A549 (cell line): ENCODE results near the gene MECR. TPM values are rescaled to one million over a fixed set of nuclear protein-coding genes. Genes with fewer than 3 reads are reported as not detected.

Experiments
- ATAC-seq, 2 experiments: fragments of 200-7000 bp in 1 of 2; fragments of >200 bp in 1 of 2; cut with Nextera tagmentation in 1 of 2; cut with Tn5 transposase in 1 of 2; 3 replicates each; pipeline versions ENCODE4 v1.8.0 to v1.9.1; 2018 to 2020; ENCODE audit warnings: mild to moderate bottlenecking in 1 of 2, moderate library complexity in 1 of 2
- CTCF ChIA-PET: fragments of 300-600 bp; sonication (Branson Sonifier 250); formaldehyde crosslinking; extraction: SDS; loops from one replicate; lab custom pipeline; 2021; ENCODE audit warnings: antibody characterized with exemption, inconsistent platforms; lab: Yijun Ruan, JAX
- POLR2A ChIA-PET: fragments of 350-600 bp; formaldehyde crosslinking; extraction: SDS; loops from one replicate; lab custom pipeline; 2021; ENCODE audit warnings: antibody characterized with exemption, inconsistent platforms; lab: Yijun Ruan, JAX
- DNase-seq, 2 experiments: peaks; one replicate each; pipeline versions ENCODE4 v3.0.0 to v3.0.0-alpha.2; 2011 to 2016; ENCODE audit warnings: low read depth in 1 of 2, low spot score in 1 of 2
- FAIRE-seq: peaks from 2 replicates; lab custom pipeline; 2011; peaks lifted over from hg19 to GRCh38; lab: Jason Lieb, UNC
- H3K27ac ChIP-seq, 2 experiments: fragments of >200 bp; sonication (Bioruptor Twin); formaldehyde crosslinking; 3 replicates each; pipeline ENCODE4 v1.5.1; 2016 to 2017
- H3K4me1 ChIP-seq: fragments of >200 bp; sonication (Bioruptor Twin); formaldehyde crosslinking; 3 replicates; pipeline ENCODE4 v1.6.1; 2016
- H3K4me2 ChIP-seq: fragments of >200 bp; sonication (Bioruptor Twin); formaldehyde crosslinking; 3 replicates; pipeline ENCODE4 v1.6.1; 2016
- H3K4me3 ChIP-seq: fragments of >200 bp; sonication (Bioruptor Twin); formaldehyde crosslinking; 3 replicates; pipeline ENCODE4 v1.5.1; 2016
- H3K9me3 ChIP-seq: fragments of >200 bp; sonication (Bioruptor Twin); formaldehyde crosslinking; 3 replicates; pipeline ENCODE4 v1.6.1; 2016
- BHLHE40 ChIP-seq: IDR thresholded peaks from 2 replicates; pipeline ENCODE4 v1.6.1; 2012; ENCODE audit warnings: low read depth, low read length, inconsistent platforms
- CBX8 ChIP-seq: fragments of 200-600 bp; sonication (generic); IDR thresholded peaks from 2 replicates; pipeline ENCODE4 v1.6.1; 2016
- CEBPB ChIP-seq, 2 experiments: fragments of >200 bp in 1 of 2; sonication (Bioruptor Twin) in 1 of 2; formaldehyde crosslinking in 1 of 2; IDR thresholded peaks; 2 replicates each; pipeline ENCODE4 v1.6.1; 2012 to 2016
- CHD2 ChIP-seq: fragments of 150-350 bp; IDR thresholded peaks from 2 replicates; pipeline ENCODE4 v1.6.1; 2014; ENCODE audit warnings: low read length; ENCODE audit not compliant: partially characterized antibody
- EHF ChIP-seq: fragments of 250-450 bp; sonication (Bioruptor Pico); IDR thresholded peaks from 2 replicates; pipeline ENCODE4 v1.5.0; 2020; ENCODE audit warnings: mild to moderate bottlenecking
- EHMT2 ChIP-seq: fragments of 200-600 bp; sonication (generic); IDR thresholded peaks from 2 replicates; pipeline ENCODE4 v1.6.1; 2016; ENCODE audit warnings: antibody characterized with exemption, low read depth, mild to moderate bottlenecking, moderate library complexity
- EP300 ChIP-seq, 2 experiments: fragments of >200 bp; sonication (Bioruptor Twin); formaldehyde crosslinking; IDR thresholded peaks; 2 replicates in 1 of 2; 3 replicates in 1 of 2; pipeline ENCODE4 v1.6.1; 2016 to 2017
- ESRRA ChIP-seq: fragments of 150-350 bp; IDR thresholded peaks from 2 replicates; pipeline ENCODE4 v1.6.1; 2014; ENCODE audit warnings: mild to moderate bottlenecking, low read length, borderline replicate concordance
- FOXS1 ChIP-seq: fragments of 250-450 bp; sonication (Bioruptor Pico); IDR thresholded peaks from 2 replicates; pipeline ENCODE4 v1.5.0; 2020; ENCODE audit warnings: mild to moderate bottlenecking, moderate library complexity
- HDAC2 ChIP-seq: fragments of 200-600 bp; sonication (generic); IDR thresholded peaks from 2 replicates; pipeline ENCODE4 v1.6.1; 2016
- HEYL ChIP-seq: fragments of 250-450 bp; sonication (Bioruptor Pico); IDR thresholded peaks from 2 replicates; pipeline ENCODE4 v1.8.0; 2021; ENCODE audit warnings: mild to moderate bottlenecking, moderate library complexity
- HOXB13 ChIP-seq: fragments of 250-450 bp; sonication (Bioruptor Pico); IDR thresholded peaks from 2 replicates; pipeline ENCODE4 v1.5.0; 2020; ENCODE audit warnings: low read depth, mild to moderate bottlenecking, moderate library complexity
- JUNB ChIP-seq: fragments of >200 bp; sonication (Bioruptor Twin); formaldehyde crosslinking; IDR thresholded peaks from 2 replicates; pipeline ENCODE4 v1.6.1; 2016
- MAZ ChIP-seq: fragments of 150-350 bp; IDR thresholded peaks from 2 replicates; pipeline ENCODE4 v1.6.1; 2014; ENCODE audit warnings: antibody characterized with exemption, low read depth, low read length, borderline replicate concordance
- NFE2L2 ChIP-seq: fragments of 150-350 bp; conservative IDR thresholded peaks from 2 replicates; pipeline ENCODE4 v1.6.1; 2014; ENCODE audit warnings: low read length
- NR3C1 ChIP-seq: fragments of >200 bp; sonication (Bioruptor Twin); formaldehyde crosslinking; IDR thresholded peaks from 3 replicates; pipeline ENCODE4 v1.6.1; 2017
- POLR2A ChIP-seq: IDR thresholded peaks from 2 replicates; pipeline ENCODE4 v1.6.1; 2012; ENCODE audit warnings: mild to moderate bottlenecking, low read length
- RARB ChIP-seq: fragments of 250-450 bp; sonication (Bioruptor Pico); IDR thresholded peaks from 2 replicates; pipeline ENCODE4 v1.8.0; 2021; ENCODE audit warnings: mild to moderate bottlenecking, moderate library complexity
- RCOR1 ChIP-seq: fragments of 150-350 bp; IDR thresholded peaks from 2 replicates; pipeline ENCODE4 v1.6.1; 2014; ENCODE audit warnings: antibody characterized with exemption, low read length, low read depth
- SREBF2 ChIP-seq: fragments of 450-650 bp; IDR thresholded peaks from 2 replicates; pipeline ENCODE4 v1.6.1; 2014; ENCODE audit warnings: mild to moderate bottlenecking, moderate library complexity
- TFCP2L1 ChIP-seq: fragments of 250-450 bp; sonication (Bioruptor Pico); IDR thresholded peaks from 2 replicates; pipeline ENCODE4 v1.5.0; 2021; ENCODE audit warnings: mild to moderate bottlenecking
- ZFP36 ChIP-seq: fragments of 450-650 bp; IDR thresholded peaks from 2 replicates; pipeline ENCODE4 v1.6.1; 2014; ENCODE audit warnings: borderline replicate concordance; ENCODE audit not compliant: partially characterized antibody
- WGBS: methylation state at CpG from one replicate; pipeline ENCODE4 v1.1.6; 2017; ENCODE audit errors: missing lambda C conversion rate; 5-methylcytosine and 5-hydroxymethylcytosine counted together
- polyA plus RNA-seq, 4 experiments: library from polyadenylated mRNA; depleted of rRNA in 3 of 4; stranded (reverse); fragments of >200 nt; fragmentation: RNase III in 1 of 4; extraction: RNeasy Plus Mini Kit Qiagen cat#74134 plus additional on column Dnase treatment in 1 of 4; gene quantifications; 2 replicates in 3 of 4; 3 replicates in 1 of 4; pipeline ENCODE4 v1.2.3, GENCODE V29; 2011 to 2017
- TF ChIP-seq, protein P1 (sequence below): fragments of 450-650 bp; IDR thresholded peaks from 2 replicates; pipeline ENCODE4 v1.6.1; 2014; ENCODE audit warnings: antibody characterized with exemption
- TF ChIP-seq, protein P2 (sequence below): IDR thresholded peaks from 2 replicates; pipeline ENCODE4 v1.6.1; 2012; ENCODE audit warnings: low read depth, borderline replicate concordance
- TF ChIP-seq, protein P3 (sequence below): IDR thresholded peaks from 2 replicates; pipeline ENCODE4 v1.6.1; 2012
- TF ChIP-seq, protein P4 (sequence below): fragments of >200 bp; sonication (Bioruptor Twin); formaldehyde crosslinking; IDR thresholded peaks from 2 replicates; pipeline ENCODE4 v1.6.1; 2016

MECR gene
- polyA plus RNA-seq, 2 of the 4 experiments (the other 2 are of a cell fraction): 14.2 to 21.4 TPM

DNA sequence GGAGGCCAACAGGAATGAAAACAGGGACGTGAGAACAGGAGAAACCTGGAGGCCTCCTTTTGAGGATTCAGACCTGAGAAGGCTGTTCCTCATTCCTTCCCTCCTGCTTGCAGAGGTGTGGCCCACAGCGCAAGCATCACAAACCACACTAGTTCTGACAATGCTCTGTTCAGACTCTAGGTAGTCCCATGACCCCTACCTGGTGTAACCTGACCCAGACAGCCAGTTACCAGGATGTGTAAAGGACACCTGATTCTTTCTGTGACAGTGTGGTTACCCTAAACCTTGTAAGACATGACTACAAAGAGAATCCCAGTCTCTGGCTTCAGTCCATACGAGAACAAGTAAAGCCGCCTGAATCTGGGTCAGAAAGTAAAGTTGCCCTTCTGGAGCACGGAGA is 3.2 kb downstream of the MECR start:
- H3K27ac ChIP-seq: no peak overlapping the region
- 99% methylated on average over 5 of the region's 5 CpGs for WGBS

DNA sequence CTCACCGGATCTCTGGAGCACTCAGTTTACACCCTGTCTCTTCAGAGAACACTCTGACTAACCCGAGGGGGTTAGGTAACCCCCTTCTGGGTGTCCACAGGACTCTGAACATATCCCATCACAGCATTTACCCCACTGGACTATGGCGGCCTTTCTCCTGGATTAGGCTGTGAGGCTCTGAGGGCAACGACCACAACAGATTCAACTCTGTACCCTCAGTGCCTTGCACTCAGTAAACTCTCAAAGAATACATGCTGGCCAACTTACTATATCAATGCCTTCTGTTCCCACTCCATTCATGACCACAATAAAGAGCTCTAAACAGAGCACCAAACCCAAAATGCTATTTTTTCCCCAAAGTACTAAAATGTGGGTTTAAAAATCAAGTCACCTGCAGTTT is 5.4 kb downstream of the MECR start:
- Histone ChIP-seq H3K9me3 (no peaks in the 10 kb centered on the region), H3K4me1 (peaks cover 6% of the 10 kb centered on the region; the same call in 1 of the 3 replicates), H3K27ac (no peak overlapping the region), H3K4me3 (no peak overlapping the region), H3K4me2 (no peak overlapping the region)
- FAIRE-seq: no peak
- ChIA-PET CTCF (interaction anchor here (1.6 kb wide), 1 partner anchor 28 kb away, joined by 5 read pairs; no protein-coding TSS in a partner anchor), POLR2A (no interaction called here)
- WGBS: 81% methylated on average over 4 of the region's 4 CpGs
- DNase-seq: no peak
- no peak for TF ChIP-seq POLR2A
- TF ChIP-seq RARB (CRISPR knock-in tag): no peak
- no peak for TF ChIP-seq EP300 (IDR thresholded peaks at IDR 0.05)
- TF ChIP-seq ZFP36: no peak
- no peak for TF ChIP-seq NFE2L2
- no peak for TF ChIP-seq FOXS1 (CRISPR knock-in tag)
- TF ChIP-seq HDAC2: no peak
- no peak for TF ChIP-seq CEBPB (IDR thresholded peaks at IDR 0.05)
- TF ChIP-seq NR3C1: no peak
- no peak for ATAC-seq

More for the DNA sequence above, 3.2 kb downstream of the MECR start:
- ChIA-PET CTCF (interaction anchor here (0.6 to 1.3 kb wide), 3 partner anchors 9 to 460 kb away, joined by 3 to 4 read pairs (median 3); partner anchors contain the start of gene PTPRU), POLR2A (no interaction called here)
- no peak overlapping the region for H3K4me3 ChIP-seq
- no peak for DNase-seq
- H3K4me1 ChIP-seq: peaks cover 10% of the 10 kb centered on the region; the same call in 2 of the 3 replicates
- no peaks in the 10 kb centered on the region for H3K9me3 ChIP-seq
- TF ChIP-seq ESRRA: no peak
- TF ChIP-seq EHMT2: no peak
- TF ChIP-seq HEYL (CRISPR knock-in tag): no peak
- TF ChIP-seq, protein P1, sequence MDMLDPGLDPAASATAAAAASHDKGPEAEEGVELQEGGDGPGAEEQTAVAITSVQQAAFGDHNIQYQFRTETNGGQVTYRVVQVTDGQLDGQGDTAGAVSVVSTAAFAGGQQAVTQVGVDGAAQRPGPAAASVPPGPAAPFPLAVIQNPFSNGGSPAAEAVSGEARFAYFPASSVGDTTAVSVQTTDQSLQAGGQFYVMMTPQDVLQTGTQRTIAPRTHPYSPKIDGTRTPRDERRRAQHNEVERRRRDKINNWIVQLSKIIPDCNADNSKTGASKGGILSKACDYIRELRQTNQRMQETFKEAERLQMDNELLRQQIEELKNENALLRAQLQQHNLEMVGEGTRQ: no peak
- TF ChIP-seq HOXB13 (CRISPR knock-in tag): no peak
- no peak for TF ChIP-seq SREBF2
- TF ChIP-seq, protein P2, sequence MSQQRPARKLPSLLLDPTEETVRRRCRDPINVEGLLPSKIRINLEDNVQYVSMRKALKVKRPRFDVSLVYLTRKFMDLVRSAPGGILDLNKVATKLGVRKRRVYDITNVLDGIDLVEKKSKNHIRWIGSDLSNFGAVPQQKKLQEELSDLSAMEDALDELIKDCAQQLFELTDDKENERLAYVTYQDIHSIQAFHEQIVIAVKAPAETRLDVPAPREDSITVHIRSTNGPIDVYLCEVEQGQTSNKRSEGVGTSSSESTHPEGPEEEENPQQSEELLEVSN: no peak
- no peak for TF ChIP-seq FOXS1 (CRISPR knock-in tag)
- TF ChIP-seq, protein P3, sequence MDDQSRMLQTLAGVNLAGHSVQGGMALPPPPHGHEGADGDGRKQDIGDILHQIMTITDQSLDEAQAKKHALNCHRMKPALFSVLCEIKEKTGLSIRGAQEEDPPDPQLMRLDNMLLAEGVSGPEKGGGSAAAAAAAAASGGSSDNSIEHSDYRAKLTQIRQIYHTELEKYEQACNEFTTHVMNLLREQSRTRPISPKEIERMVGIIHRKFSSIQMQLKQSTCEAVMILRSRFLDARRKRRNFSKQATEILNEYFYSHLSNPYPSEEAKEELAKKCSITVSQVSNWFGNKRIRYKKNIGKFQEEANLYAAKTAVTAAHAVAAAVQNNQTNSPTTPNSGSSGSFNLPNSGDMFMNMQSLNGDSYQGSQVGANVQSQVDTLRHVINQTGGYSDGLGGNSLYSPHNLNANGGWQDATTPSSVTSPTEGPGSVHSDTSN: no peak
- TF ChIP-seq EHF (CRISPR knock-in tag): no peak
- TF ChIP-seq MAZ: no peak
- TF ChIP-seq, protein P4, sequence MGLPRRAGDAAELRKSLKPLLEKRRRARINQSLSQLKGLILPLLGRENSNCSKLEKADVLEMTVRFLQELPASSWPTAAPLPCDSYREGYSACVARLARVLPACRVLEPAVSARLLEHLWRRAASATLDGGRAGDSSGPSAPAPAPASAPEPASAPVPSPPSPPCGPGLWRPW: no peak
- TF ChIP-seq TFCP2L1 (CRISPR knock-in tag): no peak
- TF ChIP-seq JUNB: no peak
- no peak for TF ChIP-seq POLR2A
- no peak for TF ChIP-seq RCOR1
- TF ChIP-seq BHLHE40: no peak
- TF ChIP-seq CEBPB (IDR thresholded peaks at IDR 0.05): no peak
- TF ChIP-seq CHD2: no peak
- TF ChIP-seq CBX8: no peak
- TF ChIP-seq, all 56 proteins: peak for 0
- ATAC-seq: no peak
- FAIRE-seq: no peak
- H3K4me2 ChIP-seq: no peak overlapping the region
